GM12874 (cell line): ENCODE measurements around the gene SETD3.

Experiments used
- CTCF ChIP-seq: IDR thresholded peaks from 2 replicates; pipeline ENCODE4 v1.5.1; 2011; ENCODE audit warnings: low read depth, mild to moderate bottlenecking, control low read depth, low read length, moderate library complexity; ENCODE audit not compliant: insufficient read depth

The SETD3 gene

DNA sequence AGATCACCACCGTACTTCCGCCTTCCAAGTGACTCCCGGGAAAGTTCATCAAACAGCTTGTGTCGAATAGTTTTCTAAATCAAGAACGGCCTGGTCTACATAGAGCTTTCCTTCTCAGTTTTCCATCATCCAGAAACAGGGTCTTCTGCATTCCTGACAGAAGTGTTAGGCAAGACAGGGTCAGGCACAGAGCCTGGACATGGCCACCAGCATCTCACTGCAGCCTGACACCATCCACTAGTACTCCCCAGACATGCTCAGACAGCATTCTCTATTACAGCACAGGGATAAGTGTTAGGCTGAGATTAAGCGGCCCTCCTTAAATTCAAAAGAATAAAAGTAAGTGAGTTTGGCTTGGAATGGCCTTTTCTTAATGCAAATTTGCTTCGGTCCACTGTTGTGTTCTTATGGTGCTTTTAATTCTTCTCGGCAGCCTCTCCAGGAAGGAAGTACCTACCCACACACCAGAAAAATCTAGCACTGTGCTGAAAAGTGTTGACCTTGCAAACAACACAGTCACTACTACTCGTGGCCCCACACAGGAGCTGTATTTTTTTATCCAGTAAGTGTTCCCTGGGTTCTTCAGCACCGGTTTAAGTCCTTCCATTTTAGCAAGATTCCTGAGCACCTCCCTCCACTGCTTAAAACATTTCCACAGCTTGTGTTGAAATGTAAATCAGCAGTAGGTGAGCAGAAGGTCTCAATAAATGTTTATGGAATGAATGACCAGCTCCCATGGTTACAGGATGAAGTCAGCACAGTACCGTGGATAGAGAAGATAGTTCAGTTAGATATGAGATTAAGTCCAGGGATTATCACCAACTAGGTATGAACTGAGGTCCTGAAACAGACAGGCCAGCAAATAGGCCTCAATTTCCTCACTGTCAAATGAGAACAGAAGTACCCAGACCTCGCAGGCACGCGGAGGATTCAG lies 44.1 kb downstream of the SETD3 start:
- no peak for TF ChIP-seq CTCF

DNA sequence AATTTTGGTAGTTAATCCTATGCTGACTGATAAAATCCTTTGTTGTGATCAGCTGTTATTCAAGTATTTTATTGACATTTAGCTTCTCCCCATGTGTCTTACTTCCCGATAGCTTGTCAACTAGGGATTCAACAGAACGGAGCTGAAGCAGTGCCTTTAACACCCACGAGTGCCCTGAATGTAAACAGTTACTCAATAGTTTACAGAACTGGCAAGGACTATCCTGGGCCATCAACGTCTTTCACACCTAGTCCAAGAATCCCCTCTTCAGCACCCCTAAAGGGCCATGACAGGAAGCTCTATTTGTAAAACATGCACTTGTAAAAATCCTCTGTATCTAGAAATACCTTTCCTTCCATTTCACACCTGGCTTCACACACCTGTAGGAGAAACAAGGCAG lies 45.3 kb downstream of the SETD3 start:
- no peak for TF ChIP-seq CTCF

GRCh38 chr14:99432485-99432884 lies 48.2 kb downstream of the SETD3 start:
- no peak for TF ChIP-seq CTCF

GRCh38 chr14:99431986-99432385 lies 48.7 kb downstream of the SETD3 start:
- no peak for TF ChIP-seq CTCF

DNA sequence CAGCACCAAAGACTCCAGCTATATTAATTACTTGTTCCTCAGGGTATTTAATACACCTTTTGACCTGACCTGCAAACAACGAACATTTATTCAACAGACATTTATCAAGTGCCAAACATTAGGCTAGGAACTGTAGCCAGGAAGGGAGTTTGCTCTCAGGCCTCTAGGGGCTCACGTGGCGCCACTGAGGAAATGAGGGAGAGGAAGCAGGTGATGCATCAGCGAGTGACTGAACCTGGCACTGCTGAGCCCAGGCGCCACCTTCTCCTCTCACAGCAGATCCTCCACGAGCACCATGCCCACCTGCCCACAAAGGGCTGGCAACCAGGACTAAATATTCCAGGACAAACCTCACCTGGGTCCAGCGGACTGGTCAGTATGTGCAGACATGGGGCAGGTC lies 50.2 kb downstream of the SETD3 start:
- peak; percentile 54; the same call in 1 of the 2 replicates for TF ChIP-seq CTCF

- no peak for TF ChIP-seq CTCF
Measured at GRCh38 chr14:99427632-99428300, 52.9 kb downstream of the SETD3 start.

DNA sequence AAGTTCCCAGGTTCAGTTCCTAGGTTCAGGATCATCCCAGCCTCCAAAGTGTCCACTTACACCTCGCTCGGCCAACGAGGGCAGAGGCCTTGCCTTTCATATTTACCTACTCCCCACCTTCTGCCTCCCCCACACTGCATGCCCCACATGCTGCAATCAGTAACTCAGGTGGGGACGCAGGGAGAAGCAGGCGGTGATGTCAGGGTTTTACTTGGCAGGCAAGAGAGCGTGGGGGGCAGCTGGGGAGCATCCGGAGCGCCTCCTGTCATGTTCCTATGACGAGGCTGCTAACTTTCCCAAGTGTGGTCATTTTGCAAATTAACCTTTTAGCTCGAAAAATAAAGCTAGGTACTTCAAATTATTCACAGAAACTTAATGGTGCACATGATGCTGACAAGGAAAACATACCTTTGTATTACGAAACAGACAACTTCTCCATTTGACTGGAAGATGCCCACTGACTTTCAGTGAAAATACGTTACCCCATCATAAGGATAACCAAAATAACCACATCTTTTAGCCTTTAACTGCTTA lies 53.8 kb downstream of the SETD3 start:
- TF ChIP-seq CTCF: no peak
